HepG2 (cell line): ENCODE results near the gene COQ6. TPM values are rescaled to one million over a fixed set of nuclear protein-coding genes. Genes with fewer than 3 reads are reported as not detected.

ENCODE experiments used
- ETV5 ChIP-seq: IDR thresholded peaks from 2 replicates; pipeline ENCODE4 v1.6.1; 2018; ENCODE audit warnings: missing biosample characterization, missing genetic modification reagents, inconsistent platforms, borderline replicate concordance
- GFI1 ChIP-seq: sonication (generic); formaldehyde crosslinking; IDR thresholded peaks from 2 replicates; pipeline ENCODE4 v1.5.0; 2020; ENCODE audit warnings: missing genetic modification reagents, mild to moderate bottlenecking, borderline replicate concordance
- SIN3A ChIP-seq: IDR thresholded peaks from 2 replicates; pipeline ENCODE4 v1.6.1; 2011; ENCODE audit warnings: low read depth, mild to moderate bottlenecking, control low read depth, low read length, borderline replicate concordance
- SP4 ChIP-seq: sonication (generic); formaldehyde crosslinking; IDR thresholded peaks from 2 replicates; pipeline ENCODE4 v1.8.1; 2023; ENCODE audit warnings: mild to moderate bottlenecking, missing genetic modification reagents
- TBX2 ChIP-seq: sonication (generic); formaldehyde crosslinking; IDR thresholded peaks from 2 replicates; pipeline ENCODE4 v1.5.0; 2020; ENCODE audit warnings: missing genetic modification reagents, mild to moderate bottlenecking, borderline replicate concordance
- ZMAT3 ChIP-seq: sonication (generic); formaldehyde crosslinking; conservative IDR thresholded peaks from 2 replicates; pipeline ENCODE4 v1.7.0; 2021; ENCODE audit warnings: missing genetic modification reagents
- ZNF136 ChIP-seq: sonication (generic); formaldehyde crosslinking; IDR thresholded peaks from 2 replicates; pipeline ENCODE4 v1.8.1; 2022; ENCODE audit warnings: low read depth, mild to moderate bottlenecking, moderate library complexity, missing genetic modification reagents
- ZNF292 ChIP-seq: sonication (generic); formaldehyde crosslinking; IDR thresholded peaks from 2 replicates; pipeline ENCODE4 v1.8.1; 2022; ENCODE audit warnings: mild to moderate bottlenecking, low read depth, missing genetic modification reagents, borderline replicate concordance
- ZNF720 ChIP-seq: sonication (generic); formaldehyde crosslinking; IDR thresholded peaks from 2 replicates; pipeline ENCODE4 v1.4.0; 2020; ENCODE audit warnings: missing genetic modification reagents
- polyA plus RNA-seq, 8 experiments: library from polyadenylated mRNA; depleted of rRNA in 3 of 8; stranded (reverse) in 7 of 8; unstranded in 1 of 8; fragments of >200 nt; fragmentation: Illumina TruSeq in 4 of 8; extraction: Trizol in 4 of 8; gene quantifications; 2 replicates each; pipeline versions ENCODE4 v1.2.1 to v1.2.3, GENCODE V29; 2011 to 2016; ENCODE audit warnings: low read depth in 4 of 8, missing spikeins in 1 of 8, mixed read lengths in 1 of 8; ENCODE audit not compliant: insufficient read depth in 1 of 8
- total RNA-seq, 5 experiments: library from RNA; depleted of rRNA; stranded (reverse); fragments of >200 nt; fragmentation: Illumina TruSeq; extraction: Trizol; gene quantifications; 2 replicates each; pipeline ENCODE4 v1.2.3, GENCODE V29; 2016; ENCODE audit warnings: low read depth in 1 of 5
- TF ChIP-seq, protein P1 (sequence below), 2 experiments: fragments of 450-650 bp in 1 of 2; sonication (generic) in 1 of 2; formaldehyde crosslinking in 1 of 2; IDR thresholded peaks; 2 replicates each; pipeline versions ENCODE4 v1.6.1 to v1.8.0; 2016 to 2022; ENCODE audit warnings: antibody characterized with exemption in 1 of 2, mild to moderate bottlenecking in 1 of 2, missing genetic modification reagents in 1 of 2
- TF ChIP-seq, protein P2 (sequence below), 2 experiments: sonication (generic) in 1 of 2; formaldehyde crosslinking in 1 of 2; IDR thresholded peaks; 2 replicates each; pipeline versions ENCODE4 v1.6.1 to v1.9.0; 2014 to 2022; ENCODE audit warnings: antibody characterized with exemption in 1 of 2, borderline replicate concordance in 1 of 2, inconsistent platforms in 1 of 2, low read depth in 1 of 2, missing genetic modification reagents in 1 of 2

Gene COQ6
- total and polyA plus RNA-seq, 2 of the 13 experiments (the other 11 are each of a cell fraction or from before 2014, with no cell fraction given): 18.9 to 34.7 TPM

DNA sequence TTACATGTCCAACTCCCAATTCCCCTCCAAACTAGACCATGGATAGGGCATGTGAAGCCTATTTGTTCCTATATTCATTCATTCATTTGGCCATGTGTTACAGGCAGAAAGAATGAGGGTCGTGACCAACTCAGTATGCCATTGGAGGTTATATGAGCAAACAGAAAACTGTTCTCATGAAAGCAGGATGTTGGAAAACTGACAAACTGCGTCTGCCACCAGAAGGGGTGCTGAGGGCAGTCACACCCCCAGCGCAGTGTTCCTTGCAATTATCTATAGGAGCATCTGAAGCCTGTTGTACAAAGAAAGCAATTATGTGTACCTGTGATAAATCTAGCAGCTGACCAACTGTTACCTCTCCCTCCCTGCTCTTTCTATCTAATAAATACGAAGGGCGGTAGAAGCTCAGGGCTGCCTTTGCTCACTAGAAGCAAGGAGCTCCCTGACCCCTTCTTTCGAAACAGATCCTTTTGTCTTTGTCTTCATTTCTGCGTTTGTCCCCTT is 47.9 kb downstream of the COQ6 start (continued):
- TF ChIP-seq ETV5 (CRISPR knock-in tag): peak; percentile 30; the same call in 1 of the 2 replicates
- no peak for TF ChIP-seq GFI1 (CRISPR knock-in tag)
- TF ChIP-seq, protein P1, sequence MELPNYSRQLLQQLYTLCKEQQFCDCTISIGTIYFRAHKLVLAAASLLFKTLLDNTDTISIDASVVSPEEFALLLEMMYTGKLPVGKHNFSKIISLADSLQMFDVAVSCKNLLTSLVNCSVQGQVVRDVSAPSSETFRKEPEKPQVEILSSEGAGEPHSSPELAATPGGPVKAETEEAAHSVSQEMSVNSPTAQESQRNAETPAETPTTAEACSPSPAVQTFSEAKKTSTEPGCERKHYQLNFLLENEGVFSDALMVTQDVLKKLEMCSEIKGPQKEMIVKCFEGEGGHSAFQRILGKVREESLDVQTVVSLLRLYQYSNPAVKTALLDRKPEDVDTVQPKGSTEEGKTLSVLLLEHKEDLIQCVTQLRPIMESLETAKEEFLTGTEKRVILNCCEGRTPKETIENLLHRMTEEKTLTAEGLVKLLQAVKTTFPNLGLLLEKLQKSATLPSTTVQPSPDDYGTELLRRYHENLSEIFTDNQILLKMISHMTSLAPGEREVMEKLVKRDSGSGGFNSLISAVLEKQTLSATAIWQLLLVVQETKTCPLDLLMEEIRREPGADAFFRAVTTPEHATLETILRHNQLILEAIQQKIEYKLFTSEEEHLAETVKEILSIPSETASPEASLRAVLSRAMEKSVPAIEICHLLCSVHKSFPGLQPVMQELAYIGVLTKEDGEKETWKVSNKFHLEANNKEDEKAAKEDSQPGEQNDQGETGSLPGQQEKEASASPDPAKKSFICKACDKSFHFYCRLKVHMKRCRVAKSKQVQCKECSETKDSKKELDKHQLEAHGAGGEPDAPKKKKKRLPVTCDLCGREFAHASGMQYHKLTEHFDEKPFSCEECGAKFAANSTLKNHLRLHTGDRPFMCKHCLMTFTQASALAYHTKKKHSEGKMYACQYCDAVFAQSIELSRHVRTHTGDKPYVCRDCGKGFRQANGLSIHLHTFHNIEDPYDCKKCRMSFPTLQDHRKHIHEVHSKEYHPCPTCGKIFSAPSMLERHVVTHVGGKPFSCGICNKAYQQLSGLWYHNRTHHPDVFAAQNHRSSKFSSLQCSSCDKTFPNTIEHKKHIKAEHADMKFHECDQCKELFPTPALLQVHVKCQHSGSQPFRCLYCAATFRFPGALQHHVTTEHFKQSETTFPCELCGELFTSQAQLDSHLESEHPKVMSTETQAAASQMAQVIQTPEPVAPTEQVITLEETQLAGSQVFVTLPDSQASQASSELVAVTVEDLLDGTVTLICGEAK (IDR thresholded peaks at IDR 0.05): no peak
- TF ChIP-seq, protein P1 (CRISPR knock-in tag; IDR thresholded peaks at IDR 0.05): no peak
- TF ChIP-seq TBX2: peak; percentile 38; the same call in 1 of the 2 replicates
- TF ChIP-seq SIN3A: 0 out of 2 replicates have a peak, but pooled peaks have one; percentile 22
- no peak for TF ChIP-seq SP4 (CRISPR knock-in tag)
- TF ChIP-seq, protein P2, sequence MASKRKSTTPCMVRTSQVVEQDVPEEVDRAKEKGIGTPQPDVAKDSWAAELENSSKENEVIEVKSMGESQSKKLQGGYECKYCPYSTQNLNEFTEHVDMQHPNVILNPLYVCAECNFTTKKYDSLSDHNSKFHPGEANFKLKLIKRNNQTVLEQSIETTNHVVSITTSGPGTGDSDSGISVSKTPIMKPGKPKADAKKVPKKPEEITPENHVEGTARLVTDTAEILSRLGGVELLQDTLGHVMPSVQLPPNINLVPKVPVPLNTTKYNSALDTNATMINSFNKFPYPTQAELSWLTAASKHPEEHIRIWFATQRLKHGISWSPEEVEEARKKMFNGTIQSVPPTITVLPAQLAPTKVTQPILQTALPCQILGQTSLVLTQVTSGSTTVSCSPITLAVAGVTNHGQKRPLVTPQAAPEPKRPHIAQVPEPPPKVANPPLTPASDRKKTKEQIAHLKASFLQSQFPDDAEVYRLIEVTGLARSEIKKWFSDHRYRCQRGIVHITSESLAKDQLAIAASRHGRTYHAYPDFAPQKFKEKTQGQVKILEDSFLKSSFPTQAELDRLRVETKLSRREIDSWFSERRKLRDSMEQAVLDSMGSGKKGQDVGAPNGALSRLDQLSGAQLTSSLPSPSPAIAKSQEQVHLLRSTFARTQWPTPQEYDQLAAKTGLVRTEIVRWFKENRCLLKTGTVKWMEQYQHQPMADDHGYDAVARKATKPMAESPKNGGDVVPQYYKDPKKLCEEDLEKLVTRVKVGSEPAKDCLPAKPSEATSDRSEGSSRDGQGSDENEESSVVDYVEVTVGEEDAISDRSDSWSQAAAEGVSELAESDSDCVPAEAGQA (IDR thresholded peaks at IDR 0.05; ENCODE audit: low read depth): no peak
- TF ChIP-seq, protein P2 (CRISPR knock-in tag; IDR thresholded peaks at IDR 0.05; ENCODE audit: borderline replicate concordance): no peak
- TF ChIP-seq ZNF136 (CRISPR knock-in tag): no peak
- TF ChIP-seq ZNF292 (CRISPR knock-in tag): peak; percentile 53; the same call in 1 of the 2 replicates
- TF ChIP-seq ZMAT3 (CRISPR knock-in tag): no peak
- no peak for TF ChIP-seq ZNF720 (CRISPR knock-in tag)
